IPS-15b (cell line): Measurements from ENCODE around the gene SPINDOC.
A peak's percentile ranks its signal among the peaks of the same experiment; 100 is the strongest.

Experiments used
- H3K27me3 ChIP-seq: one replicate; pipeline ENCODE4 v1.6.1; 2013; ENCODE audit warnings: low read length; ENCODE audit not compliant: control insufficient read depth, insufficient read depth
- H3K36me3 ChIP-seq: one replicate; pipeline ENCODE4 v1.6.1; 2013; ENCODE audit warnings: low read length; ENCODE audit not compliant: control insufficient read depth, insufficient read depth
- H3K4me1 ChIP-seq: one replicate; pipeline ENCODE4 v1.6.1; 2013; ENCODE audit warnings: mild to moderate bottlenecking, low read length; ENCODE audit not compliant: control insufficient read depth, insufficient read depth
- H3K4me3 ChIP-seq: one replicate; pipeline ENCODE4 v1.5.1; 2013; ENCODE audit warnings: low read depth, low read length
- H3K9ac ChIP-seq: one replicate; pipeline ENCODE4 v1.6.1; 2013; ENCODE audit warnings: low read depth, mild to moderate bottlenecking, low read length
- H3K9me3 ChIP-seq: one replicate; pipeline ENCODE4 v1.6.1; 2013; ENCODE audit warnings: mild to moderate bottlenecking, low read length; ENCODE audit not compliant: control insufficient read depth, insufficient read depth

Gene SPINDOC, protein sequence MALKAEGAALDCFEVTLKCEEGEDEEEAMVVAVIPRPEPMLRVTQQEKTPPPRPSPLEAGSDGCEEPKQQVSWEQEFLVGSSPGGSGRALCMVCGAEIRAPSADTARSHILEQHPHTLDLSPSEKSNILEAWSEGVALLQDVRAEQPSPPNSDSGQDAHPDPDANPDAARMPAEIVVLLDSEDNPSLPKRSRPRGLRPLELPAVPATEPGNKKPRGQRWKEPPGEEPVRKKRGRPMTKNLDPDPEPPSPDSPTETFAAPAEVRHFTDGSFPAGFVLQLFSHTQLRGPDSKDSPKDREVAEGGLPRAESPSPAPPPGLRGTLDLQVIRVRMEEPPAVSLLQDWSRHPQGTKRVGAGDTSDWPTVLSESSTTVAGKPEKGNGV

DNA sequence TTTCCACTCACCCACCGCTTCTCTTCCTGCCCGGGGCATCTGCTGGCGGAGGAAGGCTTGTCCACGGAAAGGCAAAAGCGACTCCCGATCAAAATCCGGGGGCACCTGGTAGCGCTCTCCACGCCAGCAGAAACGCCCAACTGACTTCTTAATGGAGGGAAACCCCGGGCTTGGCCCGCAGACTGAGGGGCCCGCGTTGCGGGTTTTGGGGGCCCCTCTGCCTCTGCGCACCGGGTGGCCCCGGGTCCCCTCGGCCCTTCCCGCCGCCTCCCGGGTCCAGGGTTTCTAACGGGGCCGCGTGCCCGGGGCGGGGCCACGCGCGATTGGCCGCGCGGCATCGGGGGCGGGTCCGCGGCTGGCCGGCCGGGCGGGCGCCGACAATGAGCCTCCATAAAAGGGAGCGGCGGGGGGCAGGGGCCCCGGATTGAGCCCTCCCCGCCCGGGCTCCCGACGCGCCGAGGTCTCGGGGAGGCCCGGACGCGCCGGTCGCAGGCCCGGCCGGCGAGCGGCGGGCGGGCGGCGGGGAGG lies at the start of gene SPINDOC:
TSS of gene SPINDOC (plus strand) at position 422 of the 528 bp plus-strand sequence. CDS start 231 bp downstream, outside the sequence.
- Histone ChIP-seq H3K36me3 (peaks cover 21% of the 10 kb centered on the region), H3K4me3 (peak within 1 kb of the TSS; percentile 65), H3K9me3 (no peaks in the 10 kb centered on the region), H3K9ac (peak within 1 kb of the TSS; percentile 88), H3K27me3 (peaks cover 3% of the 10 kb centered on the region), H3K4me1 (peaks cover 3% of the 10 kb centered on the region)

DNA sequence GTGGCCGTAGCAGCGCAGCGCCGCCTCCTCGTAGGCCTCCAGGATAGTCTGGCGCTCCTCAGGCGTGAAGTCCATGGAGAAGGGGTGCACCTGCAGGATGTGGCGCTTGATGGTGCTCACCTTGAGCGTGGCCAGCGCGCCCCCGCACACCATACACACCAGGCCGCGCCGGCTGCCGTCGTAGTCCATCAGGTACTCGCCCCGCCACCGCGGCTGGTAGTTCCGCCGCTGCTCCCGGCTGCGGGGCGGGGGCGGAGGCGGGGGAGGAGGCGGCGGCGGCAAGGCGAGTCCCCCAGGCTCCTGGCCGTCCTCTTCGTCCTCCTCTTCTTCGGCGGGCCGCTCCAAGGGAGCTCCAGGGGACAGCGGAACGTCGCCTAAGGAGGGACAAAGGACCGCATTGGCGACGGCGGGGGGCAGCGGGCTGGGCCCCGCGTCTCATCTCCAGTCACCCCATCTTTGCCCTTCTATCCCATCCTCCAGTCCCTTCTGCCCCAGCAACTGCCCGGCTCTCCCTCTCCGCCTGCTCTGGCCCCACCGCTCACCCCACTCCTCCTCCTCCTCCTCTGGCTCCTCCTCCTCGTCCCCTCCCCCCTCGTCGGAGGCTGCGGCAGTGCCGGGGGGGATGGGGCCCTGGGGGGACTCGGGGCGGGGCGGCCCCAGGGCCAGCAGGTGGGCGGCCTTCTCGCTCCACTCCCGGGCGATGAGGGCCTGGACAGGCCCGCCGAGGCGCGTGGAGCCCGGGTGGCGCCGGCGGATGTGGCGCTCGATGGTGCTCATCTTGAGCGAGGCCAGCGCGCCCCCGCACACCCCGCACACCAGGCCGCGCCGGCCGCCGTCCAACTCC lies 49.5 kb upstream of the SPINDOC start:
- H3K4me3 ChIP-seq, result peak overlapping the region; percentile 87
- no peaks in the 10 kb centered on the region for H3K9me3 ChIP-seq
- peak overlapping the region; percentile 89 for H3K9ac ChIP-seq
- no peaks in the 10 kb centered on the region for H3K36me3 ChIP-seq
- peaks cover 26% of the 10 kb centered on the region for H3K4me1 ChIP-seq
- H3K27me3 ChIP-seq, result no peaks in the 10 kb centered on the region

DNA sequence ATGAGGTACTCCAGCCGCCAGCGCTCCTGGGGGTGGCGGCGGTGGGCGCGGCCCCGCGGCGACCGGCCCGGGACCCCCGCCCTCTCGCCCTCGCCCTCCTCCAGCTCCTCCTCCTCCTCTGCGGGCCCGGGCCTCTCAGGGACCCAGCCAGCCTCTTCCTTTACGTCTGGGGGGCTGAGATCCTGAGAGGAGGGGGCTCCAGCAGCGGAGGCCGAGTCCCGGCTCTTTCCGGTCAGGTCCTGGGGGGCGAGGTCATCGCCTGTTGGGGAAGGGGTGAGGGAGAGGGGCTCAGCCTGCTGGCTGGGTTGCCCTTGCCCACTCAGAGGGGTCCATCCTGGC lies 48.9 kb upstream of the SPINDOC start:
- H3K9ac ChIP-seq, result peak overlapping the region; percentile 54
- peaks cover 26% of the 10 kb centered on the region for H3K4me1 ChIP-seq
- H3K9me3 ChIP-seq, result no peaks in the 10 kb centered on the region
- H3K4me3 ChIP-seq, result peak overlapping the region; percentile 48
- no peaks in the 10 kb centered on the region for H3K27me3 ChIP-seq
- H3K36me3 ChIP-seq, result no peaks in the 10 kb centered on the region

DNA sequence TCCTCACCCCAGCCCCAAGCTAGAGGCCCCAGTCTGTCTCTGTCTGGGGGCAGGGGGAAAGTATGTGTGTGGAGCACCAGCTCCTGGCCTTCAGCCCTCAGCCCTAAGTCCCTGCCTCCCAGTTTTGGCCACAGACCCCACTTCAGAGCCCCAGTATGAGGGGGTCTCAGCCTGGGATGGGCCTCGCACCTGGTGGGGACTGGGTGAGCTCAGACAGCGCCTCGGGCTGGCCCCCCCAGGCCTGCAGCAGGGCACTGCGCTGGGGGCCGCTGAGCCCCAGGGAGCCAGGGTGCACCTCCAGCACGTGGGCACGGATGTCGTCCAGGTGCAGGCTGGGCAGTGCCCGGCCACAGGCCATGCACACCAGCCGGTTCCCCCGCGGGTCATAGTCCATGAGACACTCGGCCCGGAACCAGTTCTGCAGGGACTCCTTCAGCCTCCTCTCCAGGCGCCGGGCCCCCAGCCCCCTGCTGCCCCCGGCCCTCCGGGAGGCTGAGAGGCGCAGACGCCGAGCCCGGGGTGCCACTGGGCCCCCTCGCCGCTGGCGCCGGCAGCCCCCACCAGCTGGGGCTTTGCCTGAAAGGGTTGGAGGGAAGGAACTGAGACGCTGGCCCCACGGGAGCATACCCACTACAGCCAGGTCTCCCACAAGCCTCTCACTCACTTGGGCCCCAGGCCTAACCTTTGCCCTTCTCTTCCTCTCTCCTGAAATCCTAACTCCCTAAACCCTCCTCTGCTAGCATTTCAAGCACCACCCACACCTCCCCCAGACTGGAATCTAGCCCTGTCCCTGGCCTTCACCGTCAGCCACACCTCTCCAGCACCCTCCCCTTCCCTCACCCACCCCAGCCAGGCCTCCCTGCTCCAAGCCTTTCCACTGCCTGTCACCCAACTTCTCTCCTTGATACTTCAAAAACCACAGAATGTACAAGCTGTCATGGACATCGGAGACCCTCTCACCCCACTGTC lies 48.3 kb upstream of the SPINDOC start:
- no peaks in the 10 kb centered on the region for H3K36me3 ChIP-seq
- peak overlapping the region; percentile 54 for H3K9ac ChIP-seq
- H3K4me3 ChIP-seq, result peak overlapping the region; percentile 48
- no peaks in the 10 kb centered on the region for H3K9me3 ChIP-seq
- H3K4me1 ChIP-seq, result peaks cover 24% of the 10 kb centered on the region
- peaks cover 2% of the 10 kb centered on the region for H3K27me3 ChIP-seq

DNA sequence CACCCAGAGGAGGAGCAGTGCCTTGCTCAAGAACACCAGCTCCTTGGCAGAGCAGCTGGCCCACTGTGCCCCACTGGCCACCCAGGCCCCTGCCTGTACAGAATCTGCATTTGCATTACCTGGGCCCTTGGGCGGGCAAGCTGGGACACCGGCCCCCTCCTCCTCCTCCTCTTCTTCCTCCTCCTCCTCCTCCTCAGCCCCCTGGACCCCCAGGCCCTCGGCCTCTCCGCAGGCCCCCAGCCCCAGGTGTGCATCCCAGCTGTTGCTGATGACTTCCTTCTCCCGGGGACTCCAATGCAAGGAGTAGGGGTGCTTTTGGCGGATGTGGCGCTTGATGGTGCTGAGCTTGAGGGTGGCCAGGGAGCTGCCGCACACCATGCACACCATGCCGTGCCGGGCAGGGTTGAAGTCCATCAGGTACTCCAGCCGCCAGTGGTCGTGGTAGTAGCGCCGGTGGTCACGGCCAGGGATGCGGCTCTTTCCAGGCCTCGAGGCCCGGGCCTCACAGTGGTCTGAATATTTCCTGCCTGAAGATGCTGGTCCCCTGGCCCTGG lies 47.5 kb upstream of the SPINDOC start:
- Histone ChIP-seq H3K4me1 (peaks cover 16% of the 10 kb centered on the region), H3K36me3 (no peaks in the 10 kb centered on the region), H3K9ac (no peak overlapping the region), H3K4me3 (no peak overlapping the region), H3K9me3 (no peaks in the 10 kb centered on the region), H3K27me3 (peaks cover 10% of the 10 kb centered on the region)

DNA sequence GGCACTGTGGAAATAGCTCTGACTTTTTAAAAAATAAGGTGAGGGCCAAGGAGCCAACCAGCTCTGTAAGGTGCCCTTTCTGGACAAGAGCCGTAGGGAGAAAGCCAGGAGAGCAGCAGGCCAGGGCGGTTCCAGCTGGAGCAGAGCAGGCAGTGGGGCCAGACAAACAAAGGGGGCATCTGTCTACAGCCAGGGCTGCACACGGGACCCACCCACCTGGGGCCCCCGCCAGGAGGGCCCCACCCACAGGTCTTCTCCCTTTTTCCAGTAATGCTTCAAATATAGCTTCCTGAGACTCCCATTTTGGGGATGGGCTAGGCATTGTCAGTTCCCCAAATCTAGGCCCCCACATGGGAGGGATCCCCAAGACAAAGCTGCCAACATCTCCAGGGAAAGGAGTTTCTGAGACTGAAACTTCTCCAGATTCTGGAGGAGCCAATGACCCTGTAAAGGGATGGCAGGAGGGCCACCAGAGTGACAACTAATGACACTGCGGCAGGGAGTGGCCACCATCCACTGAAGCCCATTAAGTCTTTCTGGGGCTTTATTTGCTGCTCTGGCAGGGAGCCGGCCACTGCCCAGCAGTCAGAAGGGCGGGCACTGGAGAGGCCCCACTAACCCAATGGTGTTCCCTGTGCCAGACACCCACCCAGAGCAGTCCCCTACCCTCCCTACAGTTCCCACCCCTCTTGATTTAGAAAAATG lies 46.6 kb upstream of the SPINDOC start:
- Histone ChIP-seq H3K27me3 (peaks cover 18% of the 10 kb centered on the region), H3K9ac (no peak overlapping the region), H3K4me1 (peaks cover 9% of the 10 kb centered on the region), H3K4me3 (peak overlapping the region; percentile 75), H3K9me3 (no peaks in the 10 kb centered on the region), H3K36me3 (no peaks in the 10 kb centered on the region)

DNA sequence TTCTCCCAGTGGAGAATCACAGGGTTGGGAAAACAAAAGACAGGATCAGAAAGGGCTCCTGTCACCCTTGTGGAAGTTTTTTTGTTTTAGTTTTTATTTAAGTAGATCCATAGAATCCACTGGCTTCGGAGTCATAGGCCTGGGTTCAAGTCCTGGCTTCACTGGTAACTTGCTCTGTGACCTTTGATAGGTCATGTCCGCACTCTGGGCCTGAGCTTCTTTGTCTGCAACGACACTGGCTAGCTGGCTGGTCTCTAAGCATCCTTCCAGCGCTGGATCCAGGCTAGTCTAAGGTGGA lies 46.0 kb upstream of the SPINDOC start:
- Histone ChIP-seq H3K9ac (no peak overlapping the region), H3K9me3 (no peaks in the 10 kb centered on the region), H3K4me3 (peak overlapping the region; percentile 75), H3K4me1 (peaks cover 9% of the 10 kb centered on the region), H3K36me3 (no peaks in the 10 kb centered on the region), H3K27me3 (peaks cover 18% of the 10 kb centered on the region)

DNA sequence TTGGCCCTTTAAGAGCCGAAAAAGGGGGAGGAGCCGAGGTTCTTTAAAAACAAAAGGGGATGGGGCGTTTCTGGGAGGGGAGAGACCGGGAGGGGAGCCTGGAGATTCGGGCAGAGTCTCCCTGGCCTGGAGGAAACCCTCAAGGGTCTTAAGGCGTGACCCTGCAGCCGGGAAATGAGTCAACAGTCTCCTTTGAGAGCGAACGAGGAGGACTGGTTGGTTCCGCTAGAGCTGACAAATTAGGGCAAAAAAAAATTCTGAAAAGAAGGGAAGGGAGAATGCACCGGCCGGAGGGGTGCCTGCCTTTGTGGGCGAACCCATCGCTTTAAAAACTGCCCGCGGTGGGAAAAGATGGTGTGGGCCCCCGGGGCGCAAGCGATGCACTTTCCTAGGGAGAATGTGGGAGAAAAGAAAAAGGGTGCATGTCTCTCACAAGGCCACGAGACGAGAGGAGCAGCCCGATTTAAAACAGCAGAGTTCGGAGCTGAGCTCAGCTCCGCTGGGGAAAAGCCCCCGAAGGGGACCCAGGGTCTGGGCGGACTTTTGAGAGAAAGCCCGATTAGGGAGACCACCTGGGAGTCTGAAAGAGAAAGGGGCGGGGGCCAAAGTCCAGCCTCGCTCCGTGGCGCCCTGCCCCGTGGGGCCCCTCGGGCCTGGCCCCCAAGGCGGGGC lies 45.6 kb upstream of the SPINDOC start:
- Histone ChIP-seq H3K4me3 (peak overlapping the region; percentile 75), H3K9ac (peak overlapping the region; percentile 66), H3K36me3 (no peaks in the 10 kb centered on the region), H3K9me3 (no peaks in the 10 kb centered on the region), H3K4me1 (peaks cover 9% of the 10 kb centered on the region), H3K27me3 (peaks cover 18% of the 10 kb centered on the region)

DNA sequence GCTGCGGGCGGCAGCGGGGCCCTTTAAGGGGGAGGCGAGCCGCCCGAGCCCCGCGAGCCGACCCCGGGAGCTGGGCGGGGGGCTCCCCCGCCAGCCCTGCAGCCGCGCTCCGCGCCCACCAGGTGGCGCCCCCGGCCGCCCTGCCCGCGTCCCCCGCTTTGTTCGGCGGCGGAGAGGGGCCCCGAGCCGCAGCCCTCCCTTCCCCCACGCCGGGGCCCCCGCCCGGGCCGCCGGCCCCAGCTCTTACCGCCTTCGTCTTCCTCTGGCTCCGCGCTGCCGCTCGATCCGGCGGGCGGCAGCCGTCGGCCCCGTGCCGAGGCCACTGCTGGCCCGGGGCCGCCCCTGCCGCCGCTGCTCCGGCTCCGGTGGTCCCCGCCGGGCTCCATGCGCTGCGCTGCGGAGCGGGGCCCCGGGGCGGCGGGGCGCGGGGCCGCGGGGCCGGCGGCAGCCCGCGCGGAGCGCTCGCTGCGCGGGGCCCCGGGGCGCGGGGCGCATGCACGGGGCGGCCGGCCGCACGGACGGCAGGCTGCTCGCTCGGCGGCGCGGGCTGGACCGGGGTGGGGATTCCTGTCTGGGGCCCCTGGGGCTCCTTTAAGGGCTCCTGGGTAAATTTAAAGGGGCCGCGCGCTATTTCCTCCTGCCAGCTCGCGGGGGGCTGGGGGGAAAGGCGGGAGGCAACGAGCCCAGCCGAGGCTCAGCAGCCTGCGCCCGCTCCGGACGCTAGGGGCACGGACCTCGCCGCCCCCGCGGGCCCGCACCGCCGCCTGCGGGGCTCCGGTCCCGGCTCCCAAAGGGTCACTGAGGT lies 44.8 kb upstream of the SPINDOC start, which contains the start of gene ZFTA:
TSS of gene ZFTA (minus strand) at position 539 of the 805 bp plus-strand sequence. CDS start at position 386, 153 bp downstream.
- Histone ChIP-seq H3K9ac (peak within 1 kb of the TSS; percentile 66), H3K36me3 (no peaks in the 10 kb centered on the region), H3K4me1 (peaks cover 9% of the 10 kb centered on the region), H3K27me3 (peaks cover 18% of the 10 kb centered on the region), H3K9me3 (no peaks in the 10 kb centered on the region), H3K4me3 (peak within 1 kb of the TSS; percentile 75)
